Kidney (tissue), 14 donors: ENCODE data around the gene EDA. TPM values are rescaled to one million over a fixed set of nuclear protein-coding genes. Genes with fewer than 3 reads are reported as not detected.
"Not testable (repeated sequence)": the region's sequence is repeated elsewhere in the genome, so short reads cannot be mapped to it uniquely, and the experiment has no call there.

Experiments
- DNase-seq, 5 donors: peaks; one replicate each; pipeline ENCODE4 v3.0.0-alpha.2; 2013 to 2020
- FAIRE-seq: peaks from 2 replicates; lab custom pipeline; 2012; peaks lifted over from hg19 to GRCh38; lab: Jason Lieb, UNC
- H3K27ac ChIP-seq, 2 donors: one replicate each; pipeline ENCODE4 v1.7.0; 2013; ENCODE audit warnings: low read depth in 2 of 2, low read length in 2 of 2, inconsistent platforms in 1 of 2
- H3K27me3 ChIP-seq: one replicate; pipeline ENCODE4 v1.7.1; 2013; ENCODE audit warnings: low read length, inconsistent platforms; ENCODE audit not compliant: control insufficient read depth, insufficient read depth
- H3K36me3 ChIP-seq, 3 donors: one replicate each; pipeline versions ENCODE4 v1.7.0 to v1.7.1; 2013; ENCODE audit warnings: low read length in 3 of 3, control low read depth in 1 of 3, inconsistent platforms in 1 of 3; ENCODE audit not compliant: insufficient read depth in 3 of 3, control insufficient read depth in 2 of 3
- H3K4me1 ChIP-seq, 3 donors: one replicate each; pipeline versions ENCODE4 v1.7.0 to v1.7.1; 2013; ENCODE audit warnings: low read length in 3 of 3, inconsistent platforms in 1 of 3, low read depth in 1 of 3; ENCODE audit not compliant: control insufficient read depth in 2 of 3, insufficient read depth in 2 of 3
- H3K4me3 ChIP-seq, 3 donors: one replicate each; pipeline versions ENCODE4 v1.7.0 to v1.8.1; 2013; ENCODE audit warnings: low read length in 3 of 3, control low read depth in 1 of 3, inconsistent platforms in 1 of 3
- H3K9ac ChIP-seq, 3 donors: one replicate each; pipeline versions ENCODE4 v1.7.0 to v1.7.1; 2013; ENCODE audit warnings: low read length in 3 of 3, control low read depth in 1 of 3, inconsistent platforms in 1 of 3
- H3K9me3 ChIP-seq, 3 donors: one replicate each; pipeline versions ENCODE4 v1.7.0 to v1.7.1; 2013; ENCODE audit warnings: low read length in 3 of 3, control low read depth in 1 of 3, inconsistent platforms in 1 of 3; ENCODE audit not compliant: control insufficient read depth in 2 of 3, insufficient read depth in 1 of 3
- CTCF ChIP-seq: IDR thresholded peaks from 3 replicates; pipeline ENCODE4 v1.5.1; 2012; ENCODE audit warnings: mild to moderate bottlenecking, moderate library complexity, borderline replicate concordance; ENCODE audit not compliant: insufficient read depth; ENCODE audit errors: extremely low read depth
- intact Hi-C: fragments of 100-400 bp; cut with DNase I; formaldehyde crosslinking; loops from one replicate; pipeline ENCODE4 v1.11.1; 2022
- polyA plus RNA-seq: library from polyadenylated mRNA; stranded (reverse); fragments of 350-450 nt; fragmentation: Illumina TruSeq; extraction: RNeasy Lipid Tissue Mini Kit (QIAGEN cat#74804); gene quantifications from one replicate; pipeline ENCODE4 v1.2.3, GENCODE V29; 2014; ENCODE audit warnings: low read depth, low replicate concordance; ENCODE audit not compliant: insufficient read depth
- total RNA-seq: library from RNA; stranded (reverse); fragmentation: NEBNext Ultra II Directional; extraction: Animal tissue kit (Norgen Biotek cat#: 25700); gene quantifications from one replicate; pipeline ENCODE4 v1.2.1, GENCODE V29; 2021
- donor health status: control.
- donor health status: control.
- donor health status: control.
- donor health status: control.
- donor health status: control.
- donor health status: DM: yes; HTN: yes; CAD: no.
- donor health status: Normal renal cell carcinoma (clear cell type).

EDA gene
- total and polyA plus RNA-seq, 2 donors from 2014 or later, result 2.9 to 4.2 TPM

GRCh38 chrX:69993494-69993893 is 377.6 kb downstream of the EDA start:
- Histone ChIP-seq H3K9me3 (no peaks in the 10 kb centered on the region), H3K4me1 (no peaks in the 10 kb centered on the region), H3K27me3 (no peaks in the 10 kb centered on the region), H3K4me3 (no peak overlapping the region), H3K36me3 (no peaks in the 10 kb centered on the region), H3K9ac (no peak overlapping the region), H3K27ac (no peak overlapping the region)
- no peak for TF ChIP-seq CTCF
- DNase-seq (no peak), FAIRE-seq (no peak)
- intact Hi-C loops, result no loop called here

DNA sequence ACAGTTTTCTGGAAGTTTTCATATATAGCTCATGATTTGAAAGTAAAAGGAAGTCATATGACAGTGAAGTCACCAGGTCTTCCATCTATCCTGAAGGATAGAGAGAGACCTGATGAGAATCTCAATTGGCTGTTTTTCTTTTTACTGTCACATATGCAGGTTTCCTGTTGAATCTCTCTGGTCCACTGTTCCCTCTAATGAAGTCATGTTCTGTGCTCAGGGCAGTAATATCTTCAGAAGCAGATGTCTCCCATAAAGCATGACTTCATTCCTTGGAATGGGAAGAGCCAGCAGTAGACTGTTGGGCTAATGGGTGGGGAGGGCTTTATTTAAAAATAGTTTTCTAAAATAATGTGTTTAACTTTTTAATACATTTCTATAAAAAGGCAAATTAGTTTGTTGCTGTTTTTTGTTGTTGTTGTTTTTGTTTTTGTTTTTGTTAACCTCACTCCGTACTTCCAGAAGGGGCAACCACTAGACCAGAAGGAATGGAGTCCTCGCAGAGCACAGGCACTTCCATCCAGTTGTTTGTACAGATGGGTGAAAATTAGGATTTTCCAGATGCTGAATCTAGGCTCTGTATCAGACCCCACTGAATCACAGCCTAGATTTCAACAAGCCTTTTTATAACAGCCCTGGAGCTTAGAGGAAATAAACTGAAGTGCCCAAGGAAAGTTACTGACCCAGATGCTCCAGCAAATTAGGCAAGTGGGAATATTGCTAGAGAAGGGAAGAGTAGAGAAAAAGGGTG is 379.6 kb downstream of the EDA start:
- Histone ChIP-seq H3K9me3 (no peaks in the 10 kb centered on the region), H3K27ac (no peak overlapping the region), H3K9ac (no peak overlapping the region), H3K4me1 (no peaks in the 10 kb centered on the region), H3K36me3 (no peaks in the 10 kb centered on the region), H3K4me3 (no peak overlapping the region), H3K27me3 (no peaks in the 10 kb centered on the region)
- no peak for TF ChIP-seq CTCF
- DNase-seq (no peak), FAIRE-seq (no peak)
- intact Hi-C loops, result no loop called here

GRCh38 chrX:69996113-69996468 is 380.2 kb downstream of the EDA start:
- TF ChIP-seq CTCF, result no peak
- H3K4me1 ChIP-seq, result no peaks in the 10 kb centered on the region
- no peak for DNase-seq
- intact Hi-C loops, result no loop called here
- H3K9ac ChIP-seq, result no peak overlapping the region
- H3K27me3 ChIP-seq, result no peaks in the 10 kb centered on the region
- no peak overlapping the region for H3K4me3 ChIP-seq
- H3K27ac ChIP-seq, result no peak overlapping the region
- H3K36me3 ChIP-seq, result no peaks in the 10 kb centered on the region
- no peaks in the 10 kb centered on the region for H3K9me3 ChIP-seq
- no peak for FAIRE-seq

DNA sequence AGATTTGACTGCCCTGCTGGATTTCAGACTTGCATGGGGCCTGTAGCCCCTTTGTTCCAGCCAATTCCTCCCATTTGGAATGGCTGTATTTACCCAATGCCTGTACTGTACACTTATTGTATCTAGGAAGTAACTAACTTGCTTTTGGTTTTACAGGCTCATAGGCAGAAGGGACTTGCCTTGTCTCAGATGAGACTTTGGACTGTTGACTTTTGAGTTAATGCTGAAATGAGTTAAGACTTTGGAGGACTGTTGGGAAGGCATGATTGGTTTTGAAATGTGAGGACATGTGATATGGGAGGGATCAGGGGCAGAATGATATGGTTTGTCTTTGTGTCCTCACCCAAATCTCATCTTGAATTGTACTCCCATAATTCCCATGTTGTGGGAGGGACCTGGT is 382.4 kb downstream of the EDA start:
- H3K9ac ChIP-seq, H3K4me3 ChIP-seq, DNase-seq, FAIRE-seq, intact Hi-C loops, H3K27ac ChIP-seq, H3K9me3 ChIP-seq, H3K36me3 ChIP-seq, H3K4me1 ChIP-seq, H3K27me3 ChIP-seq: not testable (repeated sequence)
